HFF-Myc (cell line): Measurements from ENCODE around the gene MXD3.

Source experiments
- DNase-seq: peaks from one replicate; pipeline ENCODE4 v3.0.0-alpha.2; 2011; ENCODE audit warnings: low read depth; ENCODE audit errors: extremely low read depth
- H3K4me3 ChIP-seq: replicated peaks from 2 replicates; pipeline ENCODE4 v1.5.1; 2011; ENCODE audit warnings: low read depth, mild to moderate bottlenecking, control low read depth, low read length
- TF ChIP-seq, protein P1 (sequence below): IDR thresholded peaks from 2 replicates; pipeline ENCODE4 v1.5.1; 2012; ENCODE audit warnings: mild to moderate bottlenecking, low read depth, low read length, control low read depth; ENCODE audit errors: missing control alignments

MXD3 gene

DNA sequence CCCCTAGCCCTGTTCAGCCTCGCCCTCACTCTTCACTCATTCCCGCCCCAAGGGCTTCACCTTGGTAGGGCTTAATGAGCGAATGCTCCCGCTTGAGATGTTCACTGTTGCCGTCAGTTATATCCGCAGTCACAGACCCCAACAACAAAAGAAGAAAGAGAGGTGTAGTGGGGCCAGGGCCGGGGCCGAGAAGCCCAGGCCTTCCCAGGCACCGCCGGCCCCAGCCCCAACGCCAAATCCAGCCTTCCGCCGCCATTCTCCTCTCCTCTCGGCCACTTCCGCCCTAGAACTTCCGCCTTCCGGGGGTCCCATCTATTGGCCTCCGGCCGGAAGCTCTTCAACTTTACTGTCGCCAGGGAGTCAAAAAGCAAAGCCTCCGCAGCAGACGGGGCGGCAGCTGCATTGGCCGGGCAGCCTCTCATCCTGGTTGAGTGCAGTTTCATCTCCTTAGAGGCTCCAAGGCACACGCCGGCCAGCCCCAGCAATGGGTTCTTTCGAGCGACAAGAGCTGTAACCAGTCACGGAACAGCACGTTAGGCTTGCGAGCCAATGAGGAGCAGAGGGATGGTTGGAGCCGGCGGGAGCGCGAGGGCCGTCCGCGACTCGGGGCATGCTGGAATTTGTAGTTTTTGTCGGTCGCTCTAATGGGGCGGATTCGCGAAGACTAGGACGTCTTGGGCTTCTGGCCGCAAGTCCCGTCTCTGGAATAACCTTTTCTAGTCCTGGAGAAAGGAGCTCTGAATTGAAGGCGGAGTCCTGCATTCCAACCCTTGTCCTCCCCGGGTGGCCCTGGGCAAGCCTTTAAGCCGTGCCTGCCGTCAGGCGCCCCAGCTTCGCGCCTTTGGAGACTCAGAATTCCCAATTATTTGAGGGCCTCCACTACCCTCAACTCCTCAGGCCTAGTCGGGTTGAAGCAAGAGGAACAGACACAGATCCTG lies 40.0 kb upstream of the MXD3 start, which contains the start of gene LMAN2:
LMAN2 (minus strand) TSS at position 277 of the 938 bp plus-strand sequence; CDS start at position 256, 21 bp downstream.
- H3K4me3 ChIP-seq = peak within 1 kb of the TSS; percentile 92
- DNase-seq = peak; percentile 92
- TF ChIP-seq, protein P1, sequence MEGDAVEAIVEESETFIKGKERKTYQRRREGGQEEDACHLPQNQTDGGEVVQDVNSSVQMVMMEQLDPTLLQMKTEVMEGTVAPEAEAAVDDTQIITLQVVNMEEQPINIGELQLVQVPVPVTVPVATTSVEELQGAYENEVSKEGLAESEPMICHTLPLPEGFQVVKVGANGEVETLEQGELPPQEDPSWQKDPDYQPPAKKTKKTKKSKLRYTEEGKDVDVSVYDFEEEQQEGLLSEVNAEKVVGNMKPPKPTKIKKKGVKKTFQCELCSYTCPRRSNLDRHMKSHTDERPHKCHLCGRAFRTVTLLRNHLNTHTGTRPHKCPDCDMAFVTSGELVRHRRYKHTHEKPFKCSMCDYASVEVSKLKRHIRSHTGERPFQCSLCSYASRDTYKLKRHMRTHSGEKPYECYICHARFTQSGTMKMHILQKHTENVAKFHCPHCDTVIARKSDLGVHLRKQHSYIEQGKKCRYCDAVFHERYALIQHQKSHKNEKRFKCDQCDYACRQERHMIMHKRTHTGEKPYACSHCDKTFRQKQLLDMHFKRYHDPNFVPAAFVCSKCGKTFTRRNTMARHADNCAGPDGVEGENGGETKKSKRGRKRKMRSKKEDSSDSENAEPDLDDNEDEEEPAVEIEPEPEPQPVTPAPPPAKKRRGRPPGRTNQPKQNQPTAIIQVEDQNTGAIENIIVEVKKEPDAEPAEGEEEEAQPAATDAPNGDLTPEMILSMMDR = no peak

DNA sequence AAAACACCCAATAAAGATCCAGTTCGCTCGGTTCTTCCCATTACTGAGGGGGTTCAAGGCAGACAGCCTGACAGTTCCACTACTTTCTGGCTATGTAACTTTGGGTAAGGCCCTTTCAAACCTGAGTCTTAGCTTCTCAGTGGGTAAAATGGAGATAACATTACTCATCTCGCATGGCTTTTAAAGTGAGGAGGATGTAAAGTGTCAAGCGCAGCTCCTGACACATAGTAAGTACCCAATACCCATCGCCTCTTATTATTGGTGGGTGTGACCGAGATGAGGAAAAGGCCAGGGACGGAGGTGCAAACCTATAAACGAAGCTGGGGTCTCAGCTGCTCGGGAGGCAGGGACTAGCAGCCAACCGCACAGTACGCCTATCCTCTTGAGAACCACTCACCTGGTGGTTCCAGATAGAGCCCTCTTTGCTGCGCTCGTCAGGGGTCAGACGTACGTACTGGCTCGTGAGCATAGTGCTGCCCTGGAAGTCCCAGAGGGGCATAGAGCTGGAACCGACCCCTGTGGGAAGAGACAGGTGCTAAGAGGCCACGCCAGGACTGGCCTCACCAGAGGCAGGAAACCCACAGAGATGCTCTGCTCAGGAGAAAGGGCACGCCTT lies 39.2 kb upstream of the MXD3 start:
- TF ChIP-seq, protein P1 = no peak
- peak overlapping the region; percentile 92 for H3K4me3 ChIP-seq
- DNase-seq = no peak

DNA sequence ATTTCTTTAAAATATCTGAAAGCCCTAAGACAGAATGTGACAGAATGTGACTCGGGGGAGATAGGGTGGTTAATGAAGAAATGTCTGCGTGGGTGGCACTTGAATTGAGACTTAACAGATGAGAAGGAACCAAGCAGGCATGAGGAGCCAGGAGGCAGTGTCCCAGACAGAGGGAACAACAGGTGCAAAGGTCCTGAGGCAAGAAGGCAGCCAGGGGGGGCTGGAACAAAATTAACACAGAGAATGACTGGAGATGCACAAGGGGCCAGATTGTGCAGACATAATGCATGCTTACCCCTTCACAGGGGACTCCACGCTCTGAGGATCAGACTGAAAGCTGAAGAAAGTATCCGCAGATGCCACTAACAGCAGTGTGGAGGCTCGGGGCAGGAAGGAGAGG lies 38.1 kb upstream of the MXD3 start:
- no peak for DNase-seq
- TF ChIP-seq, protein P1 = no peak
- peak overlapping the region; percentile 92 for H3K4me3 ChIP-seq

DNA sequence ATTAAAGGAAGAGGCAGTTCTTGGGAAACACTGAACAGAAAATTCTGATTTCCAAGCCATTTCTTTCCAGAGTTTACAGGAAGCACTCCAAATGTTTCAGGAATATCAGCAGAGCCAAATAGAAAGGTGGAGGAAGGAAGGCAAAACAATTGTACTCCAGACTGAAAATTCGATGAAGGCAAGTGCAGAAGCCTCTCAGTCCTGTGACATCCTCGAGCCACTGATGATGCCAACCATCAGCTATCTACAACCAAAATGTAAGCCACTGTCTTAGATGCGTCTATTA lies 37.6 kb upstream of the MXD3 start:
- no peak for DNase-seq
- no peak overlapping the region for H3K4me3 ChIP-seq
- TF ChIP-seq, protein P1 = no peak

DNA sequence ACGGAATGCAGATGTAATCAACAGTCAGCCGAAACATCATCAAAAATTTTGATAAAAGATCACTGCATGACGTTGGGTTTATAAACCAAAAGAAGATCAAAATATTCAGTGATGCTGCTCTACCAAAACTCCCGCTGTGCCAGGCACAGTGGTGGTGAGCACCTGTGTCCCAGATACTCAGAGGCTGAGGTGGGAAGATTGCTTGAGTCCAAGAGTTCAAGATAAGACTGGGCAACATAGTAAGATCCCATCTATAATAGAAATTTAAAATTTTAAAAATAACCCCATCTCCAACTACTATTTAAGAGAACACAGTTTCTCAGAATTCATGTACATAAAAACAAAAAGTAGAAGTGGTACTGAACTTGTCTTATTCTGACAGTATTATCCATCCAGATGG lies 36.0 kb upstream of the MXD3 start:
- TF ChIP-seq, protein P1 = no peak
- H3K4me3 ChIP-seq = no peak overlapping the region

DNA sequence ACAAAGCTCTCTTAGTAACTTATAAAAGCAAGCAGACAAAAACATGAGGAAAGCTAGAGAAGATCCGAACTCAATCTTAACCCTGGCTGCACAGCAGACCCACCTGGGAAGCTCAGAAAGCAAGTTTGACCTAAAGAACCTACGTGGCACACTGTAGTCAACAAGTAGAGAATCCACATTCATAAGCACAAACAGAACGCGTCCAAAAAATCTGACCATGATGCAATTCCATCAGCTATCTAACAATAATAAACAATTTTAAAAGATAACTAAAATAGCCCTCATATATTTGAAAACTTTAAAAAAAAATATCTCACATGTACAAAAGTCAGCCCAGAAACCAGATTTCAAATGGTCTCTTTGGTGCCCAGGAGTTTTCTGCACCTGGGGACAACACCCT lies 35.1 kb upstream of the MXD3 start:
- H3K4me3 ChIP-seq = no peak overlapping the region
- TF ChIP-seq, protein P1 = no peak

More for the DNA sequence above, 36.0 kb upstream of the MXD3 start:
- DNase-seq = no peak

More for the DNA sequence above, 35.1 kb upstream of the MXD3 start:
- DNase-seq = no peak
